RWPE1 (cell line): ENCODE results near the gene ERBB2.

Experiments
- CTCF ChIA-PET: fragments of 350-600 bp; sonication (Branson Sonifier 250); formaldehyde crosslinking; extraction: SDS; loops from one replicate; lab custom pipeline; 2021; lab: Yijun Ruan, JAX
- POLR2A ChIA-PET: fragments of 400-600 bp; formaldehyde crosslinking; extraction: SDS; loops from one replicate; lab custom pipeline; 2020; ENCODE audit warnings: antibody characterized with exemption; ENCODE audit not compliant: low non-redundant PET; lab: Yijun Ruan, JAX
- DNase-seq: peaks from one replicate; pipeline ENCODE4 v3.0.0; 2012; ENCODE audit warnings: low spot score
- H3K27ac ChIP-seq: fragments of 450-650 bp; 2 replicates; pipeline ENCODE4 v1.5.1; 2017
- CTCF ChIP-seq: fragments of 450-650 bp; conservative IDR thresholded peaks from 2 replicates; pipeline ENCODE4 v1.5.1; 2017; ENCODE audit warnings: low read depth, mild to moderate bottlenecking

ERBB2 gene

GRCh38 chr17:39739885-39740356 lies 40.1 kb downstream of the ERBB2 start:
- ChIA-PET CTCF (interaction anchor here (0.6 to 1.9 kb wide), 2 partner anchors 10 to 66 kb away, joined by 6 to 8 read pairs; partner anchors contain the start of gene MIEN1), POLR2A (interaction anchor here (0.7 to 1.4 kb wide), 2 partner anchors 10 to 11 kb away, joined by 3 to 6 read pairs; partner anchors contain the start of gene MIEN1)
- H3K27ac ChIP-seq: peak overlapping the region; percentile 95
- TF ChIP-seq CTCF: no peak
- DNase-seq: peak; percentile 54

- CTCF ChIA-PET: interaction anchor here (1.9 kb wide), 1 partner anchor 10 kb away, joined by 8 read pairs; the partner anchor contains the start of gene MIEN1
- no peak for TF ChIP-seq CTCF
Measured at GRCh38 chr17:39740357-39741111, 40.7 kb downstream of the ERBB2 start.

GRCh38 chr17:39742126-39742855 lies 42.4 kb downstream of the ERBB2 start:
- peak overlapping the region; percentile 95 for H3K27ac ChIP-seq
- TF ChIP-seq CTCF: no peak
- CTCF ChIA-PET: no interaction called here
- POLR2A ChIA-PET: no interaction called here
- DNase-seq: no peak

More at GRCh38 chr17:39740357-39741111, 40.7 kb downstream of the ERBB2 start:
- POLR2A ChIA-PET: interaction anchor here (0.6 kb wide), 1 partner anchor 9 kb away, joined by 4 read pairs; no protein-coding TSS in a partner anchor
- H3K27ac ChIP-seq: peak overlapping the region; percentile 95
- DNase-seq: peak; percentile 87

- TF ChIP-seq CTCF: no peak
- no peak for DNase-seq
- POLR2A ChIA-PET: no interaction called here
- peak overlapping the region; percentile 11; the same call in 1 of the 2 replicates for H3K27ac ChIP-seq
- CTCF ChIA-PET: interaction anchor here (1.4 kb wide), 1 partner anchor 13 kb away, joined by 4 read pairs; no protein-coding TSS in a partner anchor
Measured at GRCh38 chr17:39742856-39743436, 43.1 kb downstream of the ERBB2 start.

- no peak for TF ChIP-seq CTCF
- H3K27ac ChIP-seq: 0 out of 2 replicates have a peak overlapping the region, but pooled peaks have one; percentile 35
- no peak for DNase-seq
- ChIA-PET CTCF (interaction anchor here (1.4 kb wide), 1 partner anchor 14 kb away, joined by 4 read pairs; no protein-coding TSS in a partner anchor), POLR2A (interaction anchor here (0.6 kb wide), 1 partner anchor 49 kb away, joined by 7 read pairs; no protein-coding TSS in a partner anchor)
Measured at GRCh38 chr17:39744075-39744835, 44.4 kb downstream of the ERBB2 start.
